GM18868 (cell line): ENCODE results near the gene KLHL33.

Source experiments
- ATAC-seq: cut with Tn5 transposase; IDR thresholded peaks from one replicate; pipeline ENCODE4 v1.9.1; 2021; ENCODE audit warnings: mild to moderate bottlenecking, moderate library complexity; ENCODE audit not compliant: unreplicated experiment

KLHL33 gene, protein sequence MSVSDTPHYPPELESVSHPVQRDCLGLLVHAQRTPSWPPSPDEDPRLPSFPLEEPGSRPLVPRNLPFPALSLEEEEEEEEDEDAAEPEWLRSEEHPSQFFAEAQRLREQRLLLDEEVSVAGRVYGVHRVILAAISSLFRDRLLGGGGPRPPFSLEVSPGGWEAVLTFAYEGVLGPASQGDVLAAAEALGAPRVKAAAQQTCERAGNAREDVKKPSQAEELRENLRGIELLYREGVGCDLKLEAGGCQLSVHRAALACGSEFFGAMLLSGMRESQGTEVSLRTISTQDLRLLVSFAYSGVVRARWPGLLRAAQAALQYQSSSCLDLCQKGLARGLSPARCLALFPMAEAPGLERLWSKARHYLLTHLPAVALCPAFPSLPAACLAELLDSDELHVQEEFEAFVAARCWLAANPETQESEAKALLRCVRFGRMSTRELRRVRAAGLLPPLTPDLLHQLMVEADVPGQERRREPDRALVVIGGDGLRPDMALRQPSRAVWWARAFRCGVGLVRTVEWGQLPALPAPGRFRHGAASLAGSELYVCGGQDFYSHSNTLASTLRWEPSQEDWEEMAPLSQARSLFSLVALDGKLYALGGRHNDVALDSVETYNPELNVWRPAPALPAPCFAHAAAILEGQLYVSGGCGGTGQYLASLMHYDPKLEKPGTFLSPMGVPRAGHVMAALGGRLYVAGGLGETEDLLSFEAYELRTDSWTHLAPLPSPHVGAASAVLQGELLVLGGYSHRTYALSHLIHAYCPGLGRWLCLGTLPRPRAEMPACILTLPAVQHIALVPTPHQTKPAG

DNA sequence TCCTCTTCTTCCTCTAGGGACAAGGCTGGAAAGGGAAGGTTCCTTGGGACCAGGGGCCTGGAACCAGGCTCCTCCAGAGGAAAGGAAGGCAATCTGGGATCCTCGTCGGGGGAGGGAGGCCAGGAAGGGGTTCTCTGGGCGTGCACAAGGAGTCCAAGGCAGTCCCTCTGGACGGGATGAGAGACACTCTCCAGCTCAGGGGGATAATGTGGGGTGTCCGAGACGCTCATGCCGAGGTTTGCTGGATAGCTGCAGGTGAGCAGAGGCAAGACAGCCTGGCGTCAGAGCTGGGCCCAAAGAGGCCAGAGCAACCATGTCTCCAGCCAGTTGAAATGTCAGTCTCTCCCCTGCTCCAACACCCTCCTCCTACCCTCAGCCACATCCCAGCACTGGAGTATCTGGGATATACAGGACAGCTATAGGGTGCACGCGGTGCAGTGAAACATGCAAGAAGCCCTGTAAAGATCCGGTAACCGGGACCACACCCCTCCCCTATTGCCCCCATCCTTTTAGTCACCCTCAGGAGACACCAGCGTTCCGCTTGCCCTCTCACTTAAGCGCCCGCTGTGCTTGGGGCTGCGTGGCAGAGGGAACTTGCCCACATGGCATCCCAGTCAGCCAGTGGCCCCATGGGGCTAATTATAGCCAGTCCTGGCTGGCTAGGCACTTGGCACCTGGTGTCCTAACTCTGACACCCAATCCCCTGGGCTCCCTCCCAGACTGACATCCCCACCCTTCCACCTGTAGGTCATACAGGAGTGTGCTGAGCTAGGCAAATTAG lies at the start of gene KLHL33:
TSS of gene KLHL33 (minus strand) at position 585 of the 781 bp plus-strand sequence. CDS start at position 230, 355 bp downstream.
- ATAC-seq = no peak

DNA sequence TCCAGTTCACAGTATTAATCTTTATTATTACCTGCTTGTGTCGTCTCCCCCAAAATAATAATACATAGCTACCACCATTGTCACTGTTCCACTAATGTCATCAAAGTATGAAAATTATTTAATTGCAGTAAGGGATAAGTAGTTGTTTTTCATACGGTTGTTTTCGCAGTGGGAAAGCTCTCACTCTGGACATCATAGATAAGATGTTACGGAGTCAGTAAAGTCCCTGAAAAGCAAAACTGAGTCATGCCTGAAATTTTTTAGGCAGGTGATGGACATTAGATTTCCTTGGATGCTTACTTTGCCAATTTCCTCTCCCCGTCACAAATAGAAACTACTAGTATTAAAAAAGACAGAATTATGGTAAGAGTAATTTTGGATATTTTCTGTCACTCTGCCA lies 46.4 kb upstream of the KLHL33 start:
- no peak for ATAC-seq

DNA sequence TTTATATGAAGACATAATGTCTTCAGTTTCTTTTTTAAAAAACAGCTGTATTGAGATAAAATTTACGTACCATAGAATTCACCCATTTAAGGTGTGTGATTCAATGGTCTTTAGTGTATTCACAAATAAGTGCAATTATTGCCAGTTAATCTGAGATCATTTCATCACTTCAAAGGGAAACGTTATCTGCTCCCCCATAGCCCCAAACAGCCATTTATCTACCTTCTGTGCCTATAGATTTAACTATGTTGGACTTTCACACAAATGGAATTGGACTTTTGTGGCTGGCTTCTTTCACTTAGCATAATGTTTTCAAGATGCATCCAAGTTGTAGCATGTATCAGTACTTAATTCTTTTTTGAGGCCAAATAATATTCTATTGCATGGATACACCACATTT lies 42.9 kb upstream of the KLHL33 start:
- ATAC-seq = no peak

DNA sequence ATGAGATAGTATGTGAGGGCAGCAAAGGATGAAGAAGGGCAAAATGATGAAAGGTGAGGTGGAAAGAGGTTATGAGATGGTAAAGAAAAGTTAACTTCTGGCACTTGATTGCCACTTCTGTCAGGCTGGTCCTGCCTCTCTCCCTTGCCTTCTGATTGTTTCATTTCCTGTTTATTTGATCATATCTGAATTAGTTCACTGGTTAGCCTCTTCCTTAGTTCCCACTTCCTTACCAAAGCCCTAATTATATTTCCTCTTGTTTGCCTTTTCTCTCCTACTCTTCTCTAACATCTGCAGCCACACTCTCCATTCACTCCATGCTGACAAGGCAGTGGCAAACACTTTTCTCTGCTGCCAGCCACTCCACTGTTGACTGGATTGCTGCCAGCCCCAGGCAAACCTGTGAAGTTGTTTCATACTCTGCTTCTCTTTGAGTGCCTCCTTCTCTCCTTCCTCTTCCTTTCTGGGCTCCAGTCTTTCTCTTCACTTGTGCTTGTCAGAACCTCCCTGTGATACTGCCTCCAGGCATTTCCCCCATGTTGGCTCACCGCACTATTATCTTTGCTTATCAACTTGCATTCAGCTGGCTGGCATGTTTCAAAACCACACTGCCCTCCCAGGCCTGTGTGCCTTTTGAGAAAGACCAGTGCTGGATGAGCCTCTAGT lies 41.4 kb upstream of the KLHL33 start:
- ATAC-seq = no peak

DNA sequence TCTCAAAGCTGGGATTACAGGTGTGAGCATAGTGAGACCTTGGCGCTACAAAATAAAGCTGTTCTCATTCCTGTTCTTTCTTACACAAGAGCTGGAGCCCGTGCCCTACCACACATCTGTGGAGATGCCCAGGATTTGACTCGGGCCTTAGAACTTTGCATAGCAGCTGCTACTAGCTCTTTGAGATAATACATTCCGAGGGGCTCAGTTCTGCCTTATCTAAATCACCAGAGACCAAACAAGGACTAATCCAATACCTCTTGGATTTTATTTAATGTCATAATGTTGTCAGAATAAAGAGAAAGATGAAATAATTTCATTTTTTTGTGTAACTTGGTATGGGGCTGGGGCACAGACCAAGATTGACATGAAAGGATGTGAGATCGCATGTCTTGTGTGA lies 40.8 kb upstream of the KLHL33 start:
- ATAC-seq = no peak

DNA sequence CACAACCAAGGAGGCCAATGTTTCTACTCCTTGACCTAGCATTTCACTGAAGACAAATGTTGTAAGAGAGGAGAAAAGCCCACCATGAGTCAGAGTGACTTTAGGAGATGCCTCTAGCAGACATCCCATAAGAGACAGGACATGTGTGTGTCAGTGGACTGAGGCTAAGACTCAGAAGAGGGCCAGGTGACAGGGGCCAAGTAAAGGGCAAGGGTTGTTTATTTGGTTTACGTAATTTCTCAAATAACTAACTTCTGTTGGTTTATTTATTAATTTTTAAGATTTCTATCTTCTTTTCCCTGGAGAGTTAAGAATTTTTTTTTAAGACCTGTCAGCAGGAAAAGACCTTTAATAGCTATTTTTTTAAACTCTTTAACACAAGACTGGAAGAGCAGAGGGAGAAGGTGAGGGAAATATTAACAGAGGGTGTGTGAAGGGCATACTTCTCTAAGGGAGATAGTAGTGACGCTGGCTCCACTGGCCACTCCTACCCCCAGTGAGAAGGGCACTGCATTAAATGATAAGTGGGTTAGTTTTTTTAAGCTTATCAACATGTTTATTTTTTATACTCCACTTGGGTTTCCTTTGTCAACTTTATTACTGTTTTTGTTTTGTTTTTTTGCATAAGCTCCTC lies 36.7 kb upstream of the KLHL33 start:
- no peak for ATAC-seq

DNA sequence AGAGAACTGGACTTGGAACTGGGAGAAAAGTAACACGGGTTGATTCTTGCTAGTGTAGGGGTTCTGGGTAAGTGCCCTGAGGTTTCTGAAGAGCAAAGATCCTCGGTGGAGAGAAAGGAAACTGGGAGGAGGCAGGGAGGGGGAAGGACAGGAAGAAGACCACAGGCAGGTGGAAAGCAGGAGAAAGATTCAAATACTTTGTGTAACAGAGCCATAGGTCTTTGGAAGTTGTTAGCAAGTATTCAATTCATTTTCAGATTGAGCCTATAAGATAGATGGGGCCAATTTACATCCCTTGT lies 34.6 kb upstream of the KLHL33 start:
- ATAC-seq = no peak

DNA sequence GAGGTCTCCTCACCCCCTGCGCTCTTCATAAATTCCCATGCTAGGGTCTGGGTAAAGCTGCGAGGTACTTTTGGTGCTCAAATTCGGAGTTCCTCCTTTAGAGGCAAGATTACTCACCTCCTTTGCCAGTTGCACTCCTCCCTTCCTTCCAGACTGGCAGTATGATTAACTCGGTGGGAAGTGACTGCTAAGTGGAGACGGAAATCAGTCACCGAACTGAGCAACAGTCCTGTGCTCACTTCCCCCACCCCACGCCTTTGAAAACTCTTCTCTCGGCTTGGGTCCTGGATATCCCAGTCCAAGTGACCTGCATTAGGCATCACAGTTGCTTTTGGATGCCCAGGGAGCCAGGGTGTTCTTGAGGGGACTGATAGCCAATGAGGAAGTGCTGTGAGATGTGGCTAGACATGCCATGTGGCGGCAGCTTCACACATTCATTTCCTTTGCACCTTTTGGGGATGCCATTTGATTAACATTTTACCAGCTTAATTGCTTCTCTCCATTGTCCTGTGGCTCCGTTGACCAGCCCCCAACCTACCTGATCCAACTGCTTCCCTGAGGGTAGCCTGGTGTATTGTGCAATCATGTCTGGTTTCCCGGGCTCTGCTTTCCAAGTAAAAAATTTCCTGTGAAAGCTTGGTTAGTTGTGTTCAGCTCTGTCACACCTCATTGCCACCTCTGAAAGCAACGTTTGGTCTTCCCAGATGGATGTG lies 34.1 kb upstream of the KLHL33 start:
- peak; percentile 42 for ATAC-seq

DNA sequence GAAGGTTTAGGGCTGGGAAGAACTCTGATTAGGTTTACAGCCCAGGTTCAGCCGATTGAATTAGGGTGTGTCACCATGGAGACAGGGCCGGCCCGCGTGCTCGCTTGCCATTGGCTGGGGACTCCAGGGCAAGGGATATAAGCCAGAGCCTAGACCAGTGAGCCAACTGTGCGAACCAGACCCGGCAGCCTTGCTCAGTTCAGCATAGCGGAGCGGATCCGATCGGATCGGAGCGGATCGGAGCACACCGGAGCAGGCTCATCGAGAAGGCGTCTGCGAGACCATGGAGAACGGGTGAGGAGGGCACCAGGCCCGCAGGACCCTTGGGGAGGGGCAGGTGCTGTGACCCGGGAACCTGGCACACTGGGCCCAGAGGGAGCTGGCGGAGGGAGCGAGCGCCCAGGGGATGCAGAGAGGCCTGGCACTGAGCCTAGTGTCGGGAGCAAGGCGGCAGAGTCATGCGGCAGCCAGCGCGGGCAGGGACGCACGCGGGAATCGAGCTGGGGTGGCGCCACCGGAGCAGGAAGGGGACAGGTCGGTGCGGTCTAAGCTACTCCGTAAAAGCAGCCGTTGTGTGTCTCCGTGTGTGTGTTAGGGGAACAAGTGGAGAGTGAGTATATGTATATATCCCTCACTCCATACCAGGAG lies 33.4 kb upstream of the KLHL33 start, which contains the start of gene PNP:
TSS of gene PNP (plus strand) at position 165 of the 648 bp plus-strand sequence. CDS start at position 284, 119 bp downstream.
- peak; percentile 96 for ATAC-seq

DNA sequence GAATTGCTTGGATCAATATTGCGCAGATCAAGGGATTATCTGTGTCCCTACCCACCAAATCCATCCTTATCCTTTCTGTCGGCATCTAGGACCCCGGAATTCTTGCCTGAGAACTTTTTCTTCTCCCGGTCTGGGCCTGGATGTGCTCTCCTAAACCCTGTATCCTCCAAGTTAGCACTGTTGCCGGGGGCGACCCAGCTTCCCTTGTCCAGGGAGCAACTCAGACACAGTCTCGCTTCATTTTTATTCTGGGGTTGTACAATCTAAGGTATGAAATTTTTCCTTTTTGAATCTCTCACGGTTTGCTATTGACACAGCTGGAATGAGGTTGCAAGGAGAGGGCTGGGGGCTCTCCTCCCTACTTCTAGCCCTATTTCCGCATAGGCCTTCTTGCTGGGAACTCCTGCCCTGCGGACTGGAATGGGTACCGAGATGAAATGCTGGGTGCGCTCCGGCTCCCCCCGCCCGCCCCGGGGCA lies 32.8 kb upstream of the KLHL33 start:
- no peak for ATAC-seq

DNA sequence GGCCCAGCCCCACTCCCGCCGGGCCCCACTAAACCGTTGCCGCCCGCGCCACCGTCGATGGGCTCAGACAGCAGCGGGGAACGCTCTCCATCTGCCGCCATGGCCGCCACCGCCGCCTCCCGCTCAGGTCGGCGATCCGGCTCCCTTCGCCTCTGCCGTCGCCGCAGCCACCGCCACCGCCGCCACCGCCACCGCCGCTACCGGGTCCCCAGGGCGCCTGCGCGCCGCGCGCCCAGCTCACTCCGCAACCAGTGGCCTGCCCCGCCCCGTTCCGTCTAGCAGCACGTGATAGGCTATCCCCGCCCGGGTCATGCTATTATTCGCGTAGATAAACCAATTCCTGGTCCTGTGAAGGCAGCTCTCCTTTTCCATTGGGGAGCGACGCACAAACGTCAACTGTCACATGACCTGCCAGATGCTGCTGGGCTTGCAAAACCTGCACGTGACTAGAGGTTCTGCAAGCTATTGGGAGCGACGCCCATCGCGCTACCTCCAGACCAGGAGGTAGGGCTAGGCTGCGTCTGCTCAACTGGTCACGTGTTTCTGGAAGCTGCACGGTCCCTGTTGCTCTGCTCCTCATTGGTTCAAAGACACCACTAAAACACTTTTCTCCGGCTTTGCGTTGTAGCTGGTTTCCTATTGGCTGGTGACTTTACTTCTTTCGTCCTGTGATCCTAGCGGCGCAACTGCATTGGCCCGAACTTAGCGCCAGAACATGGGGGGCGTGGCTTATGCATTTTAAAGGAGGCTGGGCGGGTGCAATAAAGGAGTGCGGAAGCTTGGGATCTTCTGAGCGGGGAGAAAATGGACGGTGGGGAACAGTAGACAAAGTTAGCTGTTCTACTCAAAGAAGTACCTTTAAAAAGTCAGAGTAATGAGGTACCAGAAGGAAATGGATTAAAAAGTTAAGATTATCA lies 25.5 kb upstream of the KLHL33 start, which contains the start of gene PIP4P1:
TSS of gene PIP4P1 (minus strand) at position 210 of the 917 bp plus-strand sequence. CDS start at position 101, 109 bp downstream.
- peak; percentile 94 for ATAC-seq

DNA sequence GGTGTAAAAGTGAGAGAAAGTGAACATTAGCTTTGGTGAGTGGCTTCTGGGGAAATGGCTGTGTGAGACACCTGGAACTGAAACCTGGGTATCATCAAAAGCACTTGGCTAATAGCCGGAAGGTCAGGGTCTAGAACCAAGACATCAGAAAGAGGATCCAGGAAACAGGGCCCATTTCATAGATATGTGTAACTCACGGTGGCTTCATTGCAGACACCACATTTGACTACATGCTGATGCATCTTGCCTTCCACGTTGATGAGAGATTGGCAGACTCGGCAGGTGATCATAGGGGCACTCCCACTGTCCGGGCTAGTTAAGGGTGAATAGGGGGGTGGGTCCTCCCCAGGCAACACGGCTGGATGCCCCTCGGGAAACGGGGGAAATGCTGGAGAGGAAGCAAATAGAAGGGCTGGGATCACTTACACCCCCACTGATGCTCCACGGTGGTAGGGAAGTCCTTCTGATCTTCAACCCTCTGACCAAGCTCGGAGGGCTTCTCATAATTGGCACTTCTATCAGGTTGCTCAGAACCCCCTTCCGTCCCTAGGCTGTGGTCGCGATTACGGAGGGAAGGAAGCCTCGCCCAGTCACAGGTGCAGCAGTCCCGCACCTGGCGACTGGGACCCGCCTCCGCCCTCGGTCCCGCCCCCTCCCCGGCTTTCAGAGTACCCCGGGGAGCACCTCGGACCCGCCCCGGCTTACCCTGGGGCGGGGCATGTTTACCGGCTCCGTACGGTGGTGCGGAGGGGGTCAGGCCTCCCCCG lies 24.7 kb upstream of the KLHL33 start:
- peak; percentile 2 for ATAC-seq

DNA sequence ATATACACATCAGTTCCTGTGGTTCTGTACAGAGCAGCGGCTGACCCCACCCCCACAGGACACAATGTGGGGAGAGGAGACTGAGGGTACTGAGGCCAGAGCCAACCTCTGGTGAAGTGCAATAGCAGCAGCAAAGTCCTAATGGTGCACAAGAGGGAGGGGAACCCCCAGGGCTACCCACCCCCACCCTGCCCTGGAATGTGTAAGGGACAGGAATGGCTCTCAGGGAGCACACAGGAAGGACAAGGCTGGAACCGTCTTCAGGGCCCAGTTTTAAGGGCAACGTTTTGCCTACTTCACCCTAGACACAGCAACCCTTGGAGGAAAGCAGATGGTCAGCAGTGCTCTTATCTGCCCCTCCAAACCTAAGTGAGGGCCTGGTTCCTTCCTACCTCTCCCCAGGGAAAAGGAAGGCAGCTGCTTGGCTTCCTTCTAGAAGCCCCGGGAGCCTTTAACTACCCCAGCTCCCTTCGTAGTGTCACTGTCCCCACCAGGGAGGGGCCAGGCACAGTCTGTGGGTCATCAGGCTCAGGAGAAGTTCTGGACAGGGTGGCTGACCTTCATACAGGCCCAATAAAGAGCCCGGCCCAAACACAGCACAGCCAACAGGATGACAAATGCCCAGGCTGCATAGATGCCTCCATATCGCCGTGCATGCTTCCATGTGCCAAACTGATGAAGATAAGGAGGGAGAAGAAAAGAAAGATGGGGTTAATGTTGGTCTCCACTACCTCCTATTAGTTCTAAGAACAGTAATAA lies 22.2 kb upstream of the KLHL33 start:
- no peak for ATAC-seq

DNA sequence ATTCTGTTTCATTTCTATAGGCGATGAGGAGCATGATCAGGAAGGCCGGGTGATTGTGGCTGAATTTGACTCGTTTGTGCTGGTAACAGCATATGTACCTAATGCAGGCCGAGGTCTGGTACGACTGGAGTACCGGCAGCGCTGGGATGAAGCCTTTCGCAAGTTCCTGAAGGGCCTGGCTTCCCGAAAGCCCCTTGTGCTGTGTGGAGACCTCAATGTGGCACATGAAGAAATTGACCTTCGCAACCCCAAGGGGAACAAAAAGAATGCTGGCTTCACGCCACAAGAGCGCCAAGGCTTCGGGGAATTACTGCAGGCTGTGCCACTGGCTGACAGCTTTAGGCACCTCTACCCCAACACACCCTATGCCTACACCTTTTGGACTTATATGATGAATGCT lies 21.0 kb upstream of the KLHL33 start:
- no peak for ATAC-seq

DNA sequence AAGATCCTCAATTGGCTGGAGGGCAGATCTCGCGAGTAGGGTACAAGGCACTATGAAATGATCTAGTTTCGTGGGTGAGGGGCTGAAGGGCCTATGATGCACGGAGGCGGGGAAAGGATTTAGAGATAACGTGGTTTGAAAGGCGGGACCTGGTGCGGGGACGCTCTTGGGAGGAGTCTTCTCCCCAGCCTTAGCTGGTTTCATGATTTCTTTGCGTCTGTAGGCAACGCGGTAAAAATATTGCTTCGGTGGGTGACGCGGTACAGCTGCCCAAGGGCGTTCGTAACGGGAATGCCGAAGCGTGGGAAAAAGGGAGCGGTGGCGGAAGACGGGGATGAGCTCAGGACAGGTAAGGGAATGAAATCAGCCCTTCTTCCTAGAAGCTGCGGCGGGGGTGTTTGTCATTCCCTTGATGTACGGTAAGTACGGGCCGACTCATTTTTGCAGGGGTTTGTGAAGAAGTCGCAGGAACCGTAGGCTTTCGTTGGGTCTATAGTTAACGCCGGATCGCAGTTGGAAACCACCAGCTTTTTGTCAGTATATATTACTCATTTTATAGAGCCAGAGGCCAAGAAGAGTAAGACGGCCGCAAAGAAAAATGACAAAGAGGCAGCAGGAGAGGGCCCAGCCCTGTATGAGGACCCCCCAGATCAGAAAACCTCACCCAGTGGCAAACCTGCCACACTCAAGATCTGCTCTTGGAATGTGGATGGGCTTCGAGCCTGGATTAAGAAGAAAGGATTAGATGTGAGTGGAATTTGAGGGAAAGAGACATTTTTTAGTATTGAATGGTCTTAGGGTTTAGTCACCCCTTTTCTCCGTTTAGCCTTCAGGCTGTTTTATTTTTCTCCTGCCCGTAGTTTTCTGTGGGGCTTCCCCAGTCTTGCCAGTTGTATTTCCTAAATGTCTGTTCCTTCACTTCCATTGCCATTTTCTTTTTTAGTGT lies 19.7 kb upstream of the KLHL33 start:
- ATAC-seq = peak; percentile 53
